GM04504 (cell line): ENCODE data around the gene SPOCK1.

Experiments
- DNase-seq: peaks from one replicate; pipeline ENCODE4 v3.0.0-alpha.2; 2012; ENCODE audit warnings: low read depth

The SPOCK1 gene

DNA sequence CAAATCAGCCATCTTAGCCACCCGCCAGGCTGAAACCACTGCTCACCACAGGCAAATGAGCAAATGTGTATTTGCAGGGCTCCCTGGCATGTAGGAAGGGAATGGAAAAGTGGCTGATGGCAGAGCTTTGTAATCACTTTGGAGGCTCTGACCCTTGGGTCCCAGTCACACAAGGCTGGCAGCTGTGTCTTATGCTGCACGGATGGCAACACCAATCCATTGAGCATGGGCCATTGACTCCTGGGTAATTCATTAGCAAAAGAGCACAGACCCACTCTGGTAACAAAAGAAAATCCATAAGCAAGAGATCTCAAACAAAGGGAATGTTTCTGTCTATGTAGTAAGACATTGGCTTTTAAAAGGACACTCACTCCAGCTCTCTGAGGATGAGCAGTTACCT, 57.6 kb downstream of the SPOCK1 start:
- no peak for DNase-seq

- DNase-seq = no peak
Measured at GRCh38 chr5:137440795-137441194, 58.3 kb downstream of the SPOCK1 start.

GRCh38 chr5:137439645-137440044, 59.5 kb downstream of the SPOCK1 start:
- DNase-seq = no peak

DNA sequence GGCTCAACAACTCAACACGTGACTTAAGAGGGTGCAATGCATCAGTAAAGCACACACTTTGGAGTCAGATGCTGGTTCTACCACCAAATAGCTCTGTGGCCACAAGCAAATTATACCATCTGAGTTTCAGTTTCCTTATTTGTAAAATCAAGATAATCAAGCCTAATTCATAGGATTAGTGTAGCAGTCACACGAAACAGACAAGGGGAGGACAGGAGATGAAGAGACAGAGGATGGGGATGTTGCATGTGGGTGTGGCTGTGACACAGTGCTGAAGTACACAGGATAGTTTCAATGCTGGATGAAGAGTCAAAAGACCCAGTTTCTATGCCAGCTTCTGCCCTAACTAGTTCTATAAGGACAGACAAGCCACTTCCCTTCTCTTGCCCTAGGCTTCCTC, 60.2 kb downstream of the SPOCK1 start:
- no peak for DNase-seq

GRCh38 chr5:137437774-137438173, 61.4 kb downstream of the SPOCK1 start:
- DNase-seq = no peak

GRCh38 chr5:137433539-137433938, 65.6 kb downstream of the SPOCK1 start:
- no peak for DNase-seq

- no peak for DNase-seq
Measured at GRCh38 chr5:137432376-137432775, 66.8 kb downstream of the SPOCK1 start.

- DNase-seq = no peak
Measured at GRCh38 chr5:137431051-137431450, 68.1 kb downstream of the SPOCK1 start.

GRCh38 chr5:137415231-137415681, 83.9 kb downstream of the SPOCK1 start:
- peak; percentile 69 for DNase-seq

DNA sequence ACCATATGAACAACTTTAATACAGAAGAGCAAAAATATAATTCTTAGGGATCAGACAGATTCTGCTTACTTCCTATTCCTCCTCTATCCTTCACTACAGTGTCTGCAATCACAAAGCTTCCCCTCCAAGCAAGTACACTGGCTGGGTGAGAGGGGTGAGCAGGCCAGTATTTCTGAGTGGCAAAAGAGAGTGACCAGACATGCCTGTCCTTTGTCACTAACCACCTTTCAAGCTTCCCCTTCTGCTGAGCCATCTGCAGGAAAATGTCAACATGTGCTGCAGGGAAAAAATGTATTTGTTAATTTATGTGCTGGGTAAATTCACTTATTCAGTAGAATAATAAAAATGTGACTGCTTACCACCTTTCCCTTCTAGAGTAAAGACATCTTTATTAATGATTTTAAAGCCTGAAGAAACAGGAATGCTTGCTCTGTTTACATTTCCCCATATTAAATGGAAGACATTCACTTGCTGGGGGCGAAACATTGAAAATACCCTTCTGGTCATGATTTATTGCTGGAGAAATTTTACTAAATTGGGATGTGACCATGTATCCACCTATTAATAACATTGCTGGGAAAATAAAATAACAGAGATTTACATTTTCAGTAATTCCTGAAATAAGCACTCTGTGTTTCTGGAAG, 84.9 kb downstream of the SPOCK1 start:
- no peak for DNase-seq

DNA sequence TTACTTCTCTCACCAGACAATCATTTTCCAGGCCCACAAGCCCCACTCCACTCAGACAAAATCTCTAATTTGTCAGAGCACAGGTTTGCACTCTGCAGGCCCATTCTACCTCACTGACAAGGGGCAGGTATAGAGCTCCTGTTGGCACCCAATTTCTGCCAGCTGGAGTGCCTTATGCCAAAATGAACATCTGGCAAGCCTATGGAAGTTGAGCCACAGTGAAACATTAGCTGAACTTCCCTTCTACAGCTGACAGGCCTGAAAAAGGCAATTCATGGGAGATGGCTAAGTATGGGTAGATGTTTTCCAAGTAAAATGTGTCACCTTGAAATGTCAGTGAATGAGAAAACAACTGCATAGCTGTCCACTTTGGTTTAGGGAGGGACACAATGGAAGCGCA, 87.0 kb downstream of the SPOCK1 start:
- DNase-seq = no peak

DNA sequence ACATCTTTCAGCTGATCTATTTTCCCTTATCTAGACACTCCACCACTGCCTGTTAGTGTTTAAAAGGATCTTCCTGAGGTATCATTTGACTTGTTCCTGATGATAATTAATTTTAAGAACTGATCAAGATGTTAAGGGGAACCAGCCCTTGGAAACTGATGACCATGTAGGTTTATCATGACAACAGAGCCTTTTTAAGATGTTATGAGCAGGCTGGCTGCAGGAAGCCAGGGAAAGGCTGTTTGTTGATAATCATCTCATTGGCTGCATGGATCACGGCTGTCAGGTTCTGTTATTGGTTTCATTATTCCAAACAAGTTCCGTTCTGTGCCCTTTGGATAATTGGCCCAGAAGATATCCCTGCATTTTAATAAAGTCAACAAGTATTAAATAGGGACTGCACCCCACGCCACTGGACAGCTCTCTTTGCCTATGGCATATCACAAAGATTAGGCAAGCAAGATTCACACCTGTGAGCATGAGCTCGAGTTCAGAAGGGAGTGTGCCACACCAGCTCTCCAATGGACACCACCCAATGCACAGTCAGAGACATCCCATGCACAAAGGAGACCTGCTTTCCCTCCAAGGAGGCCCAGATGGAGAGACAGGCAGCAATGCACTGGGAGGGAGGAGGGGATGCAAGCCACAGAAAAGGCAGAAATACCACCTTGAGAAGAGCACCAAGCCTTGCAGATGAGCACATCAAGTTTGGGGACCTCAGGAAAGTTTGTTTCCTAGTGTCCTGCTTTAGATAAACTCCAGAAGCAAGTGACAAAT, 88.7 kb downstream of the SPOCK1 start:
- no peak for DNase-seq

GRCh38 chr5:137409736-137410135, 89.4 kb downstream of the SPOCK1 start:
- no peak for DNase-seq

DNA sequence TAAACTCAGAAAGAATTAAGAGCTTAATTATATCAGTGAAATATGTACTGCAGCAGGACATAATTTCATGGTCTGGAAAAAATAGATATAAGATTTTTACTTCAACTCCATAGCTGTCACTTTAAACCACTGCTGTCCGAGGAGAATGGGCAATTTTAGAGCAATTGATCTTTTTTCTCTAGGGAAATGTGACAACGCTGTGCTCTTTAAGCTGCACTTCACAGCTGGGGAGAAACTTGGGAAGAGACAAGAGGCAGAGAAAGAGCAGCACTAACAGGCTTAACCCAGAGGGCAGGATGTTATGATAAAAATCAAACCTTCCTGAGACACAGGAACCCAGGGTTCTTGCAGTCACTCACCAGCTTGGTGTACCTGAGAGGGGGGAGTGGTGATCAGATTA, 92.0 kb downstream of the SPOCK1 start:
- DNase-seq = no peak

GRCh38 chr5:137405393-137405792, 93.7 kb downstream of the SPOCK1 start:
- no peak for DNase-seq

DNA sequence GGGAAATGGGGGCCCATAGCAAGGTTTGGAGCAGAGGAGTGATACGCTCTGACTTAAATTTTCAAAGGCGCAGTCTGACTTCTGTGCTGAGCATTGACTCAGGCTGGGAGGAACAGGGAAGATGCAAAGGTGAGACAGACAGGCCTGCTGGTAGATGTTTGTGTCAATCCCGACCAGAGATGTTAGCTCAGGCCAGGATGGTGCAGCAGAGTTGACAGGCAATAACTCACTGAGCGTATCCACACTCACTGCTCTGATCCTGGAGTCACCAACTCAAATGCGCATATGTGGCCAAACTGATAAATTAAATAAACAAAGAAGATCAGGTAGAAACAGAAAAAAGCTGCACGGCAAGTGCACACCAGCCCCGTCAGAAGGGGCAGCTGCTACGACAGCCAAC, 95.3 kb downstream of the SPOCK1 start:
- DNase-seq = no peak

- no peak for DNase-seq
Measured at GRCh38 chr5:137402436-137403187, 96.5 kb downstream of the SPOCK1 start.

DNA sequence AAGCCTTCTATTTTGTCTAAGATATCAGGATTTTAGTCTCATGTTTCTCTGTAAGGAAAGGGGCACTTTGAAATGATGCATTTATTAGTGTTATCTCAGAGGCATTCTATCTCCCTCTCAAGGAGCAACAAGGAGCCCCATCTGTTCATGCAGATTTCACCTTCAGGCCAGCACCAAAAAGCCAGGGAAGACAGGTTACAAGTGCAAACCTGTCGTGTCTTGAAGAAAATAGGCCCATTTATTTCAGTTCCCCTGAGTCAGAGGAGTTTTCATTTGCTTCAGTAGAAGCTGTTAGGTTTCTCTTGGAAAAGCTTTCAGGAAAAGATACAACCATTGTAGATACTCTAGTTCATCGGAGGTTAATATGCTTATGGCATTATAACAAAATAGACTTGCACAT, 97.2 kb downstream of the SPOCK1 start:
- no peak for DNase-seq

GRCh38 chr5:137400571-137400970, 98.6 kb downstream of the SPOCK1 start:
- no peak for DNase-seq

GRCh38 chr5:137399911-137400310, 99.2 kb downstream of the SPOCK1 start:
- DNase-seq = no peak

GRCh38 chr5:137398751-137399150, 100.4 kb downstream of the SPOCK1 start:
- no peak for DNase-seq

DNA sequence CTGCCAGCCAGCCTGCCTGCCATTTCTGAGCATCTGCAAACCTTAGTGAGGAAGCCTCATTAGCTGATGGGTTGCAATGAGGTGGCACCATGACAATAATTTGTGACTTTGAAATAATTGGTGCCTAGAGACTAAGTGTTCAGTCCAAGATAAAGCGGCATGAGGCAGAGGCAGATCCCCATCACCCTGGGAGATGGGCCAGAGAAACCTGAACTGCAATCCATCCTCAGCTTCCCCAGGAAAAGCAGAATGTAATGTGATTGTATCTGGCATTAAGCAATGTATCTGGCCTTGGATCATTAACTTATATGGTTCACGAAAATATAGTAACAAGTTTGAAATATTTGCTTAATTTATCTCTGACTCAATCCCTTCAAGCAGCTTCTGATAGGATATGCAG, 101.0 kb downstream of the SPOCK1 start:
- no peak for DNase-seq
